ENCODE measurements around the gene EFNA4.

- TF ChIP-seq CTCF (IDR thresholded peaks at IDR 0.05) (no peak), POLR2A (IDR thresholded peaks at IDR 0.05) (no peak)
These were observed 6.4 kb upstream of the EFNA4 start for GRCh38 chr1:155057104-155057503.

Data from suprapubic skin (tissue), 3 donors.